CD14-positive monocyte (primary cell): ENCODE data around the gene PPP2R1A. TPM values are rescaled to one million over a fixed set of nuclear protein-coding genes. Genes with fewer than 3 reads are reported as not detected.

ENCODE experiments used
- DNase-seq, 3 donors: peaks; one replicate each; pipeline ENCODE4 v3.0.0-alpha.2; 2011 to 2022
- H2AFZ ChIP-seq: 2 replicates; pipeline ENCODE4 v1.6.0; 2012; ENCODE audit warnings: mild to moderate bottlenecking, low read depth, low read length, inconsistent platforms; ENCODE audit not compliant: insufficient read depth, poor library complexity, severe bottlenecking
- H3K27ac ChIP-seq, 2 donors: 1 replicate in 1 of 2; 2 replicates in 1 of 2; pipeline ENCODE4 v1.5.1; 2012 to 2013; ENCODE audit warnings: low read length in 2 of 2, control low read depth in 1 of 2, inconsistent platforms in 1 of 2, low read depth in 1 of 2, mild to moderate bottlenecking in 1 of 2
- H3K27me3 ChIP-seq, 2 donors: one replicate each; pipeline versions ENCODE4 v1.6.0 to v1.6.1; 2011 to 2013; ENCODE audit warnings: low read length in 2 of 2; ENCODE audit not compliant: control insufficient read depth in 2 of 2, insufficient read depth in 2 of 2
- H3K36me3 ChIP-seq, 2 donors: replicated peaks in 1 of 2; 1 replicate in 1 of 2; 2 replicates in 1 of 2; pipeline versions ENCODE4 v1.5.1 to v1.6.1; 2012 to 2013; ENCODE audit warnings: low read length in 2 of 2, control low read depth in 1 of 2, inconsistent platforms in 1 of 2, mild to moderate bottlenecking in 1 of 2; ENCODE audit not compliant: insufficient read depth in 2 of 2, control insufficient read depth in 1 of 2
- H3K4me1 ChIP-seq, 2 donors: 1 replicate in 1 of 2; 2 replicates in 1 of 2; pipeline versions ENCODE4 v1.5.1 to v1.6.1; 2012 to 2013; ENCODE audit warnings: low read length in 2 of 2, control low read depth in 1 of 2, inconsistent platforms in 1 of 2, mild to moderate bottlenecking in 1 of 2, moderate library complexity in 1 of 2; ENCODE audit not compliant: insufficient read depth in 2 of 2, control insufficient read depth in 1 of 2
- H3K4me2 ChIP-seq: replicated peaks from 2 replicates; pipeline ENCODE3; 2012; ENCODE audit warnings: low read length, moderate library complexity, mild to moderate bottlenecking; ENCODE audit not compliant: poor library complexity, severe bottlenecking; ENCODE audit errors: extremely low read depth
- H3K4me3 ChIP-seq, 3 experiments: fragments of 200-600 bp in 1 of 3; sonication (generic) in 1 of 3; replicated peaks in 1 of 3; 1 replicate in 2 of 3; 2 replicates in 1 of 3; pipeline ENCODE4 v1.5.1; 2011 to 2013; ENCODE audit warnings: low read length in 3 of 3, mild to moderate bottlenecking in 3 of 3, control low read depth in 2 of 3, low read depth in 2 of 3, inconsistent platforms in 1 of 3, moderate library complexity in 1 of 3
- H3K79me2 ChIP-seq: 2 replicates; pipeline ENCODE4 v1.6.0; 2012; ENCODE audit warnings: mild to moderate bottlenecking, control low read depth, inconsistent platforms, low read length, moderate library complexity; ENCODE audit not compliant: insufficient read depth
- H3K9ac ChIP-seq: 2 replicates; pipeline ENCODE4 v1.6.0; 2017; ENCODE audit warnings: low read length, mild to moderate bottlenecking; ENCODE audit not compliant: insufficient read depth, poor library complexity, severe bottlenecking
- H3K9me3 ChIP-seq, 2 donors: replicated peaks in 1 of 2; 1 replicate in 1 of 2; 2 replicates in 1 of 2; pipeline versions ENCODE4 v1.5.1 to v1.6.1; 2012 to 2013; ENCODE audit warnings: low read length in 2 of 2, control low read depth in 1 of 2; ENCODE audit not compliant: control insufficient read depth in 1 of 2, insufficient read depth in 1 of 2
- H4K20me1 ChIP-seq: 2 replicates; pipeline ENCODE4 v1.6.0; 2012; ENCODE audit warnings: mild to moderate bottlenecking, low read length, control low read depth, moderate library complexity; ENCODE audit not compliant: insufficient read depth
- H3K27ac Mint-ChIP-seq, 7 donors: one replicate each; pipeline ENCODE4 v1.8.0; 2020; ENCODE audit warnings: mild to moderate bottlenecking in 7 of 7, mixed read lengths in 7 of 7, moderate library complexity in 6 of 7, inconsistent platforms in 2 of 7
- H3K27me3 Mint-ChIP-seq, 3 donors: one replicate each; pipeline ENCODE4 v1.8.0; 2021 to 2022; ENCODE audit warnings: low read depth in 3 of 3, mild to moderate bottlenecking in 3 of 3, mixed read lengths in 3 of 3, moderate library complexity in 3 of 3, inconsistent platforms in 1 of 3
- H3K36me3 Mint-ChIP-seq, 2 donors: one replicate each; pipeline ENCODE4 v1.8.0; 2020; ENCODE audit warnings: mixed read lengths in 2 of 2, inconsistent platforms in 1 of 2, mild to moderate bottlenecking in 1 of 2
- H3K4me1 Mint-ChIP-seq: one replicate; pipeline ENCODE4 v1.8.0; 2020; ENCODE audit warnings: mild to moderate bottlenecking, mixed read lengths
- H3K4me3 Mint-ChIP-seq, 2 donors: one replicate each; pipeline ENCODE4 v1.8.0; 2020; ENCODE audit warnings: mild to moderate bottlenecking in 2 of 2, mixed read lengths in 2 of 2, moderate library complexity in 1 of 2
- H3K9me3 Mint-ChIP-seq, 7 donors: one replicate each; pipeline ENCODE4 v1.8.0; 2020 to 2022; ENCODE audit warnings: mixed read lengths in 7 of 7, mild to moderate bottlenecking in 6 of 7, moderate library complexity in 6 of 7, inconsistent platforms in 2 of 7
- WGBS: methylation state at CpG from one replicate; pipeline ENCODE4 v1.1.5; 2013; ENCODE audit warnings: missing lambda C conversion rate; ENCODE audit not compliant: insufficient coverage; 5-methylcytosine and 5-hydroxymethylcytosine counted together
- intact Hi-C, 2 donors: fragments of 100-400 bp; cut with micrococcal nuclease; formaldehyde crosslinking; loops; one replicate each; pipeline versions ENCODE4 v1.15.0 to v1.15.1; 2023
- polyA plus RNA-seq, 3 donors: library from polyadenylated mRNA; depleted of rRNA in 1 of 3; unstranded in 2 of 3; stranded (reverse) in 1 of 3; fragments of 300-500 nt in 2 of 3; fragments of >200 nt in 1 of 3; fragmentation: Illumina TruSeq in 2 of 3; gene quantifications; 1 replicate in 2 of 3; 2 replicates in 1 of 3; pipeline ENCODE4 v1.2.3, GENCODE V29; 2012 to 2021
- small RNA-seq: library from RNA; depleted of rRNA; stranded (forward); fragments of <200 nt; gene quantifications from one replicate; pipeline ENCODE3, GENCODE V24; 2012; ENCODE audit warnings: low read depth; ENCODE audit not compliant: insufficient read length
- TF ChIP-seq, protein P1 (sequence below): fragments of 200-600 bp; IDR thresholded peaks from one replicate; pipeline ENCODE4 v1.8.0; 2022; ENCODE audit warnings: antibody characterized with exemption, mild to moderate bottlenecking

PPP2R1A gene
- polyA plus RNA-seq, 3 donors, result 79.9 to 151 (median 127) TPM

DNA sequence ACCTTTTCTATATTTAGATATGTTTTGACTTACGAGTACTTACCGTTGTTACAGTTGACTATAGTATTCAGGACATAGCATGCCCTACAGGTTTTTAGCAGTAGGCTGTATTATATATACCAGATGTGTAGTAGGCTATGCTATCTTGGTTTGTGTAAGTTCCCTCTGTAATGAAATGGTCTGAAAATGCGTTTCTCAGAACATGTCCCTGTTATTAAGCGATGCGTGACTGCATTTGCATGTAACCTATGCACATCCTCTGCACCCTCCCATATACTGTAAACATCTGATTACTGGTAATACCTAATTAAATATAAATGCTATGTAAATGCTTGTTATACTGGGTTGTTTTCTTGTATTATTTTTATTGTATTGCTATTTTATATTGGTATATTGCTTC, 86.1 kb downstream of the PPP2R1A start:
- WGBS, result no CpG with 5 or more reads among the region's 5 CpGs
- Mint-ChIP-seq H3K9me3 (peaks cover 55 to 89% (median 80%) of the 10 kb centered on the region in 7 donors), H3K27me3 (no peaks in the 10 kb centered on the region), H3K4me1 (peaks cover 4% of the 10 kb centered on the region), H3K36me3 (peaks cover 55 to 73% of the 10 kb centered on the region in 2 donors), H3K4me3 (no peak overlapping the region), H3K27ac (no peak overlapping the region)
- no peaks in the 10 kb centered on the region for H4K20me1 ChIP-seq
- intact Hi-C loops, result loop anchor here in 1 of 2 donors (10.0 kb wide), 1 partner anchor 259 kb away; no protein-coding TSS in a partner anchor
- no peaks in the 10 kb centered on the region for H3K27me3 ChIP-seq
- H2AFZ ChIP-seq, result no peak overlapping the region
- H3K79me2 ChIP-seq, result peaks cover 95% of the 10 kb centered on the region
- peaks cover 0 to 2% of the 10 kb centered on the region in 2 donors for H3K4me1 ChIP-seq
- no peak overlapping the region for H3K9ac ChIP-seq
- DNase-seq, result no peak
- H3K9me3 ChIP-seq, result peaks cover 77% of the 10 kb centered on the region in 2 donors
- TF ChIP-seq, protein P1, sequence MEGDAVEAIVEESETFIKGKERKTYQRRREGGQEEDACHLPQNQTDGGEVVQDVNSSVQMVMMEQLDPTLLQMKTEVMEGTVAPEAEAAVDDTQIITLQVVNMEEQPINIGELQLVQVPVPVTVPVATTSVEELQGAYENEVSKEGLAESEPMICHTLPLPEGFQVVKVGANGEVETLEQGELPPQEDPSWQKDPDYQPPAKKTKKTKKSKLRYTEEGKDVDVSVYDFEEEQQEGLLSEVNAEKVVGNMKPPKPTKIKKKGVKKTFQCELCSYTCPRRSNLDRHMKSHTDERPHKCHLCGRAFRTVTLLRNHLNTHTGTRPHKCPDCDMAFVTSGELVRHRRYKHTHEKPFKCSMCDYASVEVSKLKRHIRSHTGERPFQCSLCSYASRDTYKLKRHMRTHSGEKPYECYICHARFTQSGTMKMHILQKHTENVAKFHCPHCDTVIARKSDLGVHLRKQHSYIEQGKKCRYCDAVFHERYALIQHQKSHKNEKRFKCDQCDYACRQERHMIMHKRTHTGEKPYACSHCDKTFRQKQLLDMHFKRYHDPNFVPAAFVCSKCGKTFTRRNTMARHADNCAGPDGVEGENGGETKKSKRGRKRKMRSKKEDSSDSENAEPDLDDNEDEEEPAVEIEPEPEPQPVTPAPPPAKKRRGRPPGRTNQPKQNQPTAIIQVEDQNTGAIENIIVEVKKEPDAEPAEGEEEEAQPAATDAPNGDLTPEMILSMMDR, result no peak
- H3K4me3 ChIP-seq, result no peak overlapping the region
- no peak overlapping the region for H3K4me2 ChIP-seq
- H3K36me3 ChIP-seq, result peaks cover 2 to 78% of the 10 kb centered on the region in 2 donors
- no peak overlapping the region for H3K27ac ChIP-seq

DNA sequence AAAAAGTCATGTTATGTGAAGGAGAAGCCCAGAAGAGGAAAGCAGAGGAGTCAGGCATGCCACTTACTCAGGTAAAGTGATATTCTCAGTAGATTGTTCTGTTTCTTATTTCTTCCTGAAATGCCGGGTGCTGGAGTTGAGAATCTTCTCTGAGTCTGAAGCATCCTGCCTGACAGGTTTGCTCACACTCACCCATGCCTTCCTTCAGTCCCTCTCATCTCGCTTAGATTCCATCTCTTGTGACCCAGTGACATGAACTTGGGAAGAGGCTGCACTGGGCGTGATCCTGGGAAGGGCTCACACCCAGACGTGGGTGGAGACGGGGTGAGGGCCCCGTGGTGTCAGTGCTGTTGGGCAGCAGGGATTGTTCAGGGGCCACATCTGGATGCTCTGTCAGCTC, 87.6 kb downstream of the PPP2R1A start:
- H3K27me3 ChIP-seq, result no peaks in the 10 kb centered on the region
- peaks cover 51 to 71% of the 10 kb centered on the region in 2 donors for H3K36me3 Mint-ChIP-seq

More for the DNA sequence above, 87.6 kb downstream of the PPP2R1A start:
- 96% methylated on average over 4 of the region's 6 CpGs for WGBS
- H2AFZ ChIP-seq, result no peak overlapping the region
- Mint-ChIP-seq H3K27me3 (no peaks in the 10 kb centered on the region), H3K4me1 (no peaks in the 10 kb centered on the region), H3K4me3 (no peak overlapping the region), H3K27ac (no peak overlapping the region), H3K9me3 (peaks cover 60 to 90% (median 88%) of the 10 kb centered on the region in 7 donors)
- no peak overlapping the region for H3K9ac ChIP-seq
- intact Hi-C loops, result loop anchor here in 1 of 2 donors (10.0 kb wide), 1 partner anchor 257 kb away; no protein-coding TSS in a partner anchor
- no peak overlapping the region for H3K27ac ChIP-seq
- no peaks in the 10 kb centered on the region for H3K4me1 ChIP-seq
- H4K20me1 ChIP-seq, result no peaks in the 10 kb centered on the region
- peaks cover 81 to 87% of the 10 kb centered on the region in 2 donors for H3K9me3 ChIP-seq
- TF ChIP-seq, protein P1, result no peak
- no peak overlapping the region for H3K4me2 ChIP-seq
- peaks cover 94% of the 10 kb centered on the region for H3K79me2 ChIP-seq
- H3K4me3 ChIP-seq, result no peak overlapping the region
- DNase-seq, result no peak
- H3K36me3 ChIP-seq, result peaks cover 9 to 83% of the 10 kb centered on the region in 2 donors

Small RNA genes within 50 kb of the gene (small RNA-seq; reads per million reads assigned to genes)
- not detected for gene MIR6801
- gene RF00019, result not detected
- not detected for gene RPL37P23

Other genes starting within 250 kb of the PPP2R1A start
- 10 to 100 TPM in 1 of 3 donors, 1 to 10 TPM in 2; 9.1 to 14.0 (median 9.9) TPM for gene ZNF350, start 203.2 kb upstream of the PPP2R1A start, polyA plus RNA-seq
- gene ZNF615, start 181.8 kb upstream of the PPP2R1A start, polyA plus RNA-seq, result 1 to 10 TPM; 1.8 to 2.4 (median 2.2) TPM
- 1 to 10 TPM in 2 of 3 donors, under 1 TPM in 1; 0.65 to 3.1 (median 1.0) TPM for gene ZNF614, start 161.7 kb upstream of the PPP2R1A start, polyA plus RNA-seq
- 1 to 10 TPM; 1.1 to 3.0 (median 1.2) TPM for gene ZNF432, start 141.2 kb upstream of the PPP2R1A start, polyA plus RNA-seq
- gene ZNF841, start 94.3 kb upstream of the PPP2R1A start, polyA plus RNA-seq, result 1 to 10 TPM in 1 of 3 donors, under 1 TPM in 1, not detected in 1; 0.42 to 5.2 TPM
- 1 to 10 TPM in 2 of 3 donors, under 1 TPM in 1; 0.32 to 1.8 (median 1.1) TPM for gene ZNF616, start 50.1 kb upstream of the PPP2R1A start, polyA plus RNA-seq
- gene ZNF836, start 18.4 kb upstream of the PPP2R1A start, polyA plus RNA-seq, result 1 to 10 TPM; 2.3 to 4.8 (median 2.6) TPM
- gene ZNF766, start 79.5 kb downstream of the PPP2R1A start, polyA plus RNA-seq, result 10 to 100 TPM in 1 of 3 donors, 1 to 10 TPM in 2; 4.0 to 15.0 (median 8.8) TPM
- gene ZNF480, start 107.1 kb downstream of the PPP2R1A start, polyA plus RNA-seq, result 1 to 10 TPM; 6.6 to 7.6 (median 7.4) TPM
- not detected for gene ZNF610, start 146.2 kb downstream of the PPP2R1A start, polyA plus RNA-seq
- 1 to 10 TPM; 4.5 to 8.5 (median 5.5) TPM for gene ZNF880, start 179.9 kb downstream of the PPP2R1A start, polyA plus RNA-seq
- gene ZNF528, start 207.8 kb downstream of the PPP2R1A start, polyA plus RNA-seq, result 1 to 10 TPM in 1 of 3 donors, under 1 TPM in 2; 0.67 to 4.8 (median 0.86) TPM
- gene ZNF534, start 239.1 kb downstream of the PPP2R1A start, polyA plus RNA-seq, result not detected